Astrocyte of the hippocampus (primary cell): ENCODE data around the gene RCAN1.
"Not testable (repeated sequence)": the region's sequence is repeated elsewhere in the genome, so short reads cannot be mapped to it uniquely, and the experiment has no call there.

ENCODE experiments used
- DNase-seq: peaks from one replicate; pipeline ENCODE4 v3.0.0; 2011; ENCODE audit warnings: low read depth, low spot score

Gene RCAN1

GRCh38 chr21:34570313-34570712, 44.6 kb downstream of the RCAN1 start:
- DNase-seq, result no peak

- no peak for DNase-seq
These were observed 45.4 kb downstream of the RCAN1 start for GRCh38 chr21:34569381-34569979.

- not testable (repeated sequence) for DNase-seq
These were observed 46.1 kb downstream of the RCAN1 start for GRCh38 chr21:34568801-34569200.

- no peak for DNase-seq
These were observed 47.2 kb downstream of the RCAN1 start for GRCh38 chr21:34567604-34568155.

GRCh38 chr21:34565238-34565637, 49.7 kb downstream of the RCAN1 start:
- no peak for DNase-seq

- DNase-seq, result not testable (repeated sequence)
These were observed 51.5 kb downstream of the RCAN1 start for GRCh38 chr21:34563370-34563769.

GRCh38 chr21:34561806-34562205, 53.1 kb downstream of the RCAN1 start:
- DNase-seq, result no peak

GRCh38 chr21:34560609-34561008, 54.3 kb downstream of the RCAN1 start:
- no peak for DNase-seq

- no peak for DNase-seq
These were observed 54.9 kb downstream of the RCAN1 start for GRCh38 chr21:34560021-34560420.

- peak; percentile 61 for DNase-seq
These were observed 55.8 kb downstream of the RCAN1 start for GRCh38 chr21:34559089-34559631.

GRCh38 chr21:34558166-34558565, 56.7 kb downstream of the RCAN1 start:
- no peak for DNase-seq

GRCh38 chr21:34557261-34557660, 57.7 kb downstream of the RCAN1 start:
- DNase-seq, result no peak

- not testable (repeated sequence) for DNase-seq
These were observed 60.2 kb downstream of the RCAN1 start for GRCh38 chr21:34554670-34555069.

- no peak for DNase-seq
These were observed 60.7 kb downstream of the RCAN1 start for GRCh38 chr21:34554227-34554626.

- DNase-seq, result peak; percentile 46
These were observed 61.6 kb downstream of the RCAN1 start for GRCh38 chr21:34553151-34553952.

GRCh38 chr21:34552360-34553098, 62.4 kb downstream of the RCAN1 start:
- DNase-seq, result no peak

GRCh38 chr21:34550182-34550799, 64.6 kb downstream of the RCAN1 start:
- DNase-seq, result no peak

GRCh38 chr21:34548781-34549376, 66.0 kb downstream of the RCAN1 start:
- DNase-seq, result no peak

- DNase-seq, result no peak
These were observed 68.4 kb downstream of the RCAN1 start for GRCh38 chr21:34546542-34546941.

GRCh38 chr21:34545079-34545884, 69.6 kb downstream of the RCAN1 start:
- DNase-seq, result peak; percentile 81
